NK-92 (cell line): ENCODE results near the gene RNASET2.
"Not testable (repeated sequence)": the region's sequence is repeated elsewhere in the genome, so short reads cannot be mapped to it uniquely, and the experiment has no call there.

ENCODE experiments used
- DNase-seq: peaks from one replicate; lab custom pipeline; 2025; ENCODE audit not compliant: unreplicated experiment; lab: John Stamatoyannopoulos, UW

Gene RNASET2

DNA sequence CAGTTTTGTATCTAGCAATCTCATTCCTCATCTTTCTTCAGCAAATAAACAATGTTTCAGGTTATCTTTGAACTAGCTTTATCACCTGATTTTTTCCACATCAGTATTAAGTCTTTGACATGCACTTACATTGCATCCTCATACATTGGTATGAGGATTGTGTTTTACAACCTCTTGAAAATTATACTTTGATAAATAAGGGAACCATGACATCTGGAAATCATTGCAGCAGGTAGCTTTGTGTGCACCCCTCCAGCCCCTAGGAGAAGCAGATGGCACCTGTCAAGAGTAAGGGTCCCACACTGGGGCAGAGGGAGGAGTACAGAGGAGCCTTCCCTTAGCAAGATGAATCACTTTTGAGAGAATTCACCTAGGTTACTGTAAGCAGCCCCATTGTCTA, 13.7 kb upstream of the RNASET2 start:
- DNase-seq, result no peak

DNA sequence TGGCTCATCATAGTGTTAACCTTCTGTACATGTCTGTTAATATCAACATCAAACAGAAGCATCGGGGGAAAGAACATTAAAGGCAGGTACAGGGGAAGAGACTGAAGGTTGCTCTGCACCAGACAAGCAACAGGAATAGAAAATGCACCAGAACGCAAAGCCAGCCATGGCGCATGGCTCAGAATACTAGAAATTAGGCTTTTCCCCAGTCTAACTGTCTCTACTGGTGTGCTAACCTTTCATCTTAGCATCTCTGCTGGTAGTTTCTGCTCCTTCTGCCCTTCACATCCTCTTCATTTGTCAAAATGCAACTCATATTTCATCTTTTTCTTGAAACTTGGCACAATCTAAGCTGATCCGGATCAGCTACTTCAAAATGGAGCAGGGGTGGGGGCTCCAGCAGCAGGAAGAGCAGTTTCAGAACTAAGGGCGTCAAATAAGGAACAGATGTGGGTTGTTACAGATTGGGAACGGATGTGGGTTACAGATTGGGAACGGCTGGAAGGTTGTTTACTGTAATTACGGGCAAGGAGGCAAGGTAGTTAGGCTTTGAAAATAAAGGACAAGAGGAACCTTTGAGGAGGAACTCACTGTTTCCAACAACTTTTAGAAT, 13.1 kb upstream of the RNASET2 start:
- DNase-seq, result no peak

DNA sequence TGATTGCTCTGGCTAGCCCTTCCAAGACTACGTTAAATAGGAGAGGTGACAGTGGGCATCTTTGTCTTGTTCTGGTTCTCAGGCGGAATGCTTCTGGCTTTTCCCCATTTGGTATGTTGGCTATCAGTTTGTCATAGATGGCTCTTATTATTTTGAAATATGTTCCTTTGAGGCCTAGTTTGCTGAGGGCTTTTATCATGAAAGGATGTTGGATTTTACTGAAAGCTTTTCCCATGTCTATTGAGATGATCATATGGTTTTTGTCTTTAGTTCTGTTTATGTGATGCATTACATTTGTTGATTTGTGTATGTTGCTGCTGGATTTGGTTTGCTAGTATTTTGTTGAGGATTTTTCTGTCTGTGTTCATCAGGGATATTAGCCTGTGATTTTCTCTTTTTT, 9.9 kb upstream of the RNASET2 start:
- DNase-seq, result no peak

DNA sequence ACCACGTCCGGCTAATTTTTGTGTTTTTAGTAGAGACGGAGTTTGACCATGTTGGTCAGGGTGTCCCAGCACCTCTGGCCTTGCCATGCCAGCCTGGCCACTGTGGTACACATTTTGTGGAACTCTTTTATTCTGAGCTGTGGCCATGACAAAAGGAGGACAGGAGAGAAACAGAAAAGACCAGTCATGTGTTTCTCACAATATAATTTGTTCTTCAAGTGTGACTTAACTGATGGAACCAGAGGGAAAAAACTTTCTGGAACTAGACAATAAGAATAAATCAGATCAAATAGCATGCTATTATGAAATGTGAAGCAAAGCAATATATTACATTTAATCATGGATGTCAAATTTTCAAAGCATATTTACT, 4.2 kb upstream of the RNASET2 start:
- DNase-seq, result no peak

DNA sequence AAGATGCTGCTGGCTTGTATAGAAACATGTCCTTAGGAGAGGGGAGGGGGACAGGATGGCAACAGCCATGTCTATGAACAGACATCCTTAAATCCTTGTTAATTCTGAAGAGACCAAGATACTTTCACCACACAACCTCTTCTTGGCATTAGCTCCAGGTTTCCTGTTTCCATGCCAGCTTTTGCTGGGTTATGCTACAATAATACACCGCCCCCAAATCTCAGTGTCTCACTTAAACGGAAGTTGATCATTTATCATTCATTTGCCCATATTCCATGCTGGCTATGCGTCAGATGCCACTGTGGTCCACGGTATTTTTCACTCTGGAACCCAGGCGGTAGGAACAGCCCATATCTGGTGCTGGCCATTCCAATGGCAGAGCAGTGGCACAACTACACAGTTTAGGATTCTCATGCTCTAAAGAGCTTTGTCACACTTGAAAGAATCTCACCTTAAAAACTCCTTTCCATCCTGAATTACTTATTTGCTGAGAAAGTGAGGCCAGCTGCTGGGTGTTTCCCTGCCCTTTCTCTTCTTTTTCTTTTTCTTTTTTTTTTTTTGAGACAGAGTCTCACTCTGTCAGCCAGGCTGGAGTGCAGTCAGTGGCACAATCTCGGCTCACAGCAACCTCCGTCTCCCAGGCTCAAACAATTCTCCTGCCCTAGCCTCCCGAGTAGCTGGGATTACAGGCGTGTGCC, 3.7 kb upstream of the RNASET2 start:
- DNase-seq, result no peak

DNA sequence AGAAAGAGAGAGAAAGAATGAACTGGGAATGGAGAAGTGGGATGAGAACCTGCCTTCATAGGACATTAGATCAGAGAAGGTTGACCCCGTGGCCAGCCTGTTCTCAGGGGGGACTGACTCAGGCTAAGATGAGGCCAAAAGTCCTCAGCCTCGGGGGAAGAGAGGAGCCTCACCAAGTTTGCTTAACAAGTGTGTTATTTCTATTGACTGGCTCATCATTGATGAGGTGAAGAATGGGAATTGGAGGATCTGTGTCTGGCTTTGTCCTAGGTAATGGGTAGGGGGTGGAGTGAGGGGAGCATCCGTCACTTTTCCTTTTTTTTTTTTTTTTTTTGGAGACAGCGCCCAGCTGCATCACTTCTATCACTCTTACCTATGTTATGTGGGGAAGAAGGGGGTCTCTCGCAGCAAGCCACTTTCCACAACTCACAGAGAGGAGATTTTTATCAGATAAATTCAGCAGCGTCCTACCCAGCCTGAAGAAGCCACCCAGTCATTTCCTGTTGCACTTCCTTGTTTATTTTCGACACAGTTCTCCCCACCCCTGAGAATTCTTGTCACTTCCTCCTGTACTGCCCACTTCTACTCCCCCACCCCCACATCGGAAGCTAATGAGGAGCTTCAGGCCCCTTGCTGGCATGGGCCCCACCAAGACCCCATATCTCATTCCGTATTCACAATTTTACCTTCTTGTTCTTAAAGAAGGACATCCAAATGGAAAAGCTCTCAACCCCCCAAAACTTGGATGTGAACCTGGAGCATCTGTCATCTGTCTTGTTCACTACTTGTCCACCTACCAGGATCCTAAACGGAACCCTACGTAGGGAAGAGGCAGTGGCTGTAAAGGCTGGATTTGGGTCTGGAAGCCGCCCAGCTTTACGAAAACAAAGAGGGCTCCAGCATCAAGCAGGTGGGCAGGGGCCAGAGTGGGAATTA, 2.8 kb upstream of the RNASET2 start:
- DNase-seq, result no peak

DNA sequence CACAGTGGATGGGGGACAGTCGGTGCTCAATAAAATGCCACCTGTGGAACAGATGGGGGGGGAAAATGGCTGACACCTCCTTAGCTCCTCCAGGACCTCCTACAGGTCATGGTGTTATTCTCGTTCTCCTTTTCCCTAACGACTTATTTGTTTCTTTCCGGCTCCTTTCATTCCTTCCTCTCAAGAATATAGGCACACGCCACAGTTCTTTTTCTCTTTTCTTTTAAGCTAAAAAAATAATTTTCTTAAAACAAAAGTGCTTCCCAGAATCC, 1.4 kb upstream of the RNASET2 start:
- no peak for DNase-seq

DNA sequence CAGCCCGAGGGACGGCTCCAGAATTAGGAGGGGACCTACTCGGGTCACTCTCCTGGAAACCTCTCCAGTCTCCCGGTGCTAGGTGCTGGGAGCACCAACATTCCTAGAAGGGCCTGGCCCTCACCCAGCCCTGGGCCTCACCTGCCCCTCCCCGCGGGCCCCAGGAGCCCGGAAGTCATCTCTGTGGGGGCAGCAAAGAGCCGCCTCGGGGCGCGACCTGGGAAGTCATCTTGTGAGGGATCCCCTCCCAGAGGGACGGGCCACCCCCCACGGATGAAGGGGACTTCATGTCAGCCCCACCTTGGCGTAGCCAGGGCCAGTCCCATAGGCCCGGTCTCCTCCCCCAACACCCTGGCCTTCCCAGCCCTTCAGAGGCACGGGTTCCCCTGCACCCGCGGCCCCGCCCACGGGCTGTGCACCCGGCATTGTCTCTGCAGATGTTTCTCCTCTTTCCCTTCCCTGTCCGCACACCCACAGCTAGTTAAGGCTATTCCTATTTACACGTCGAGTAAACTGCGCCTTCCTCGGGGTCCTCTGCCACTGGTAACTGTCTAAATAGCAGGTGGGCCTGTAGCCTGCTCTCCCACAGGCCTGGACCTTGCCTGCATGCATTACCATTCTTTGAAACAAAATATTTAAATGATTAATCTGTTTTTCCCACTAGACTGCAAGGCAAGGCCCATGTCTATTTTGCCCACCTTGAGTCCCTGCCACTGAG, 896 bp upstream of the RNASET2 start:
- no peak for DNase-seq

DNA sequence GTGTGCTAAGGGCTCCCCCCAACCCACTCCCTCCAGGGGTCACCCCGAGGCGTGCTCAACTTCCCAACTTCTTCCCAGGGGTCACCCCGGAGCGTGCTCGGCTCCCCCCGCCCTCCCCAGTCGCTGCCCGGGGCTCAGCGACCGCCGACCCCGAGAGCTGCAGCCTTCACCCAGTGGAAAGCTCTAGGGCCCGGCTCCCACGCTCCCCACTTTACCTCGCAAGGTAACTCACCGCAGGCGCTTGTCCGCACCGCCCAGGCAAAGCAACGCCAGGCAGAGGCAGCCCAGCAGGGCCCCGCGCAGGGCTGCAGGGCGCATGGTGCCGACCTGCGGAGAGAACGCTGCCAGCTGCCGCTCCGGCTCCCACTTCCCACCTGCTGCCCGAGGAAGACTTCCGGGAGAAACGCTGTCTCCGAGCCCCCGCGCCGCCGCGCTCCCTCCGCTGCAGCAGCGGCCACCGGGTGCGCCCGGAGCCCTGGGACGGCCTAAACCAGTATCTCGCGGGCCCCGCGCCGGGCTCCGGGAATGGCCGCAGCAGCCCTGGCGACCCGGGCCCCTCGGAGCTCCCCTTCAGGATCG, 396 bp downstream of the RNASET2 start:
- no peak for DNase-seq

DNA sequence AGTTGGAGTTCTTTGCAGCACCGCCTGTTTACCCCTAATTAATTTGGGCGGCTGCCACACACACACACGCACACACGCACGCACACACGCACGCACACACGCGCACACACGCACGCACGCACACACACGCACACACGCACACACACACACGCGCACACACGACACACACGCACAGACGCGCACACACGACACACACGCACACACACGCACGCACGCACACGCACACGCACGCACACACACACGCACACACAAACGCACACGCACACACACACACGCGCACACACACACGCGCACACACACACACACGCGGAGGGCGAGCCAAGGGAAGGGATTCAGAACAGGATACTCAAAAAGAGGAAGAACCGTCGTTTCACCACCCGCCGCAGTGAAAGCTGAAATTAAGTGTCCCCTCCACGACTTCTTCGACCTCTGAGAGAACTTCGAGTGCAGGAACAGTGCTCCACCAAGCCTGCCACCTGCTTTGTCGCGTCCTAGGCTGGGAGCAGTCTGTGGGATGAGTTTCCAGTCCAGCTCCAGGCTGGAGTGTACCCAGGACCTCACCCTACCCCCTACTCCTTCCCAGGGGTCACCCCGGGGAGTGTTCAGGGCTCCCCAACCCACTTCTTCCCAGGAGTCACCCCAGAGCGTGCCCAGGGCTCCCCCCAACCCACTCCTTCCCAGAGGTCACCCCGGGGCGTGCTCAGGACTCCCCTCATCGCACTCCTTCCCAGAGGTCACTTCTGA, 1.1 kb downstream of the RNASET2 start:
- no peak for DNase-seq

DNA sequence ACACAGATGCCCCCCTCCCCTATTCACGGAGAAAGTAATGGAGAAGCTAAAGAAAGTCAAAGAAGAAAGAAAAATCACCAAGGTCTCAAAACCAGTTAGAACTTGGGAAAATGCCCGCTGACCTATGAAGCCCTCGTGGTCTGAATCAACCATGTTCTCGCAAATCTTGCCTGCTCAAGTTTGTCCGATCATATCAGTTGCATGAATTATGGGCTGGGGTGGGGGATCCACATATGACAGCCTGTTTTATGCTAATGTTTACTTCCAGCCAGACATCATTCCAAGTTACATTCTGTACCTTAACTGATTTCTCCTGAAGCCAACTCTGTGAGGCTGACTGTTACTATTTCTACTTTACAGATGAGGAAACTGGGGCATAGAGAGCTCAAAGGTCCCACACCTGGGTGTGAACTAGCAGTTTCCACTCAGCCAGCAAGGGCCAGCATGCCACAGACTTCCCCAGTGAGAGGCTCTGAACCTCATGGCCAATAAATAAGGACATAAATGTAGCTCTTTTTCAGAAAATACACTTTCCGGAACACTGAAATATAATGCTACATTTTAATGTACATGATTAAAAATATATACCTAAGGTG, 2.1 kb downstream of the RNASET2 start:
- no peak for DNase-seq

DNA sequence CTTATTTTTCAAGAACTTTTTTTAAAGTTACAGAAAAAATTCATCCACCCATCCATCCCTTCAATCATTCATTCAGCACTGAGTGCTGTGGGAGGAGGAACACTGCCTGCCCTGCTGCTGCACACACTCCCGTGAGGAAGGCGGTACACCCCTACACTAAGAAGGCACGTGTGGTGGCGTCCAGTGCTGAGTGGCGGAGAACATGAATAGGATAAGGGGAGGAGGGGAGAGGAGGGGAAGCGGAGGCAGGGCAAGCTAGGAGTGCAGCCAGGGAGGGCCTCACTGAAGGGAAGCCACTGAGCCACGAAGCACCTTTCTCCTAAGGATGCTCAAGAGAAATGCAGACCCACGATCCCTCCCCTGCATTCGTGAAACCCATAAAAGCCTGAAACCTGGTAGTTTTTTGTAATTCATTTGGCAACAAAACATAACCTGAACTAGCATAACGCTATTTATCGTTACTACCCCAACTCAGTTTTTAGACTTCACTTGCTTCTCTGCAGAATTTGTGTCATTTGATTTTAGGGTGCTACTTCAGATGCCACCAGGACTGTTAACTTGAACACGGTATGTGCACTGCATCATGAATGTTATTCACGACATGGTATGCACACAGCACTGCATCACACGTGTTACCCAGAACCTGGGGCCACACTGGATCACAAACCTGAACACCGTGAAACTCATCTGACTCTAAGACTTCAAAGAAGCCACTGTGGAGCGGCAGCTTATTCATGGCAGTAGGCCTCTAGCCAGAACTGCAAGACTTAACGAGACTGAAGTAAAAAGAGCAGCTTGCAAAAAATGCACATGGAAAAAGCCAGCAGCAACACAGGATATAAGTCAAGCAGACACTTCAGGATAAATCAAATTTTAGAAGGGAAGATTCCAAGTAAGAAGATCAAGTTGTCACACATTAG, 3.5 kb downstream of the RNASET2 start:
- DNase-seq, result no peak

DNA sequence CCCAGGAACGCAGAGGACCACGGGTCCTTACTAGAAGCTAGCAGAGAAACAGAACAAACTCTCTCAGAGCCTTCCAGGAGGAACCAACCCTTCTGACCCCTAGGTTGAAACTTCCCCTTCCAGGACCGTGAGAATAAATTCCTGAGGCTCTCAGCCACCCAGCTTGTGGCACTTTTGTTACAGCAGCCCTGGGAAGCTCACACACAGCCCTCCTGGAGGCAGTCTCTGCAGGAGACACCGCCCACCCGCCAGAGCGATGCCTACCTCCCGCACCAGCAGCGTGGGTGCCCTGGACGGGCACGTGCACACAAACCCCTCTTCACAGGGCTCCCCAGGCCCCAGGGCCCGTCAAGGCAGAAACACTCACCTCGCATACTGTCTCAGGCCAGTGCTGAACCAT, 4.2 kb downstream of the RNASET2 start:
- DNase-seq, result no peak

DNA sequence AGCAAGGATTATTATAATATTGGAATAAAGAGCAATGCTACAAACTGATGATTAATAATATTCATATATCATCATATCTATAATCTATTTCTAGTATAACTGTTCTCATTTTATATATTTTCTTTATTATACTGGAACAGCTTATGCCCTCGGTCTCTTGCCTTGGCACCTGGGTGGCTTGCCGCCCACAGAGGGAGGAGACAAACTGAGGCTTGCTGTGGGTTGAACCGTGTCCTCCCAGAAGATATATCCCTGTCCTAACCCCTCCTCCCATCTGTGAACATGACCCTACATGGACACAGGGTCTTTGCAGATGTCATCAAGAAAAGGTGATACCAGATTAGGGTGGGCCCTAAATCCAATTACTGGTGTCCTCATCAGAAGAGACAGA, 4.7 kb downstream of the RNASET2 start:
- DNase-seq, result no peak

DNA sequence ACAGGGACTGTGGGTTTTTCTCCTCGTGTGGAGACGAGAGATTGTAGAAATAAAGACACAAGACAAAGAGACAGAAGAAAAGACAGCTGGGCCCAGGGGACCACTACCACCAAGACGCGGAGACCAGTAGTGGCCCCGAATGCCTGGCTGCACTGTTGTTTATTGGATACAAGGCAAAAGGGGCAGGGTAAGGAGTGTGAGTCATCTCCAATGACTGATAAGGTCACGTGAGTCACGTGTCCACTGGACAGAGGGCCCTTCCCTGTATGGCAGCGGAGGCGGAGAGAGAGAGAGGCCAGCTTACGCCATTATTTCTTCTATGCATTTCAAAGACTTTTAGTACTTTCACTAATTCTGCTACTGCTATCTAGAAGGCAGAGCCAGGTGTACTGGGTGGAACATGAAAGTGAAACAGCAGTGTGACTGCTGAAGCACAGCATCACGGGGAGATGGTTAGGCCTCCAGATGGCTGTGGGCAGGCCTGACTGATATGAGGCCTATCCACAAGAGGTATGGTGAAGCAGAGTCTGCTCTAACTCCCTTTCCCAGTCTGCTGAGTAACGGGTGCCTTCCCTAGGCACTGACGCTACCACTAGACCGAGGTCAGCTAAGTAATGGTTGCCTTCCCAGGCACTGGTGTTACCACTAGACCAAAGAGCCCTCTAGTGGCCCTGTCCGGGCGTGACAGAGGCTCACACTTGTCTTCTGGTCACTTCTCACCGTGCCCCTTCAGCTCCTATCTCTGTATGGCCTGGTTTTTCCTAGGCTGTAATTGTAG, 5.3 kb downstream of the RNASET2 start:
- DNase-seq, result not testable (repeated sequence)

DNA sequence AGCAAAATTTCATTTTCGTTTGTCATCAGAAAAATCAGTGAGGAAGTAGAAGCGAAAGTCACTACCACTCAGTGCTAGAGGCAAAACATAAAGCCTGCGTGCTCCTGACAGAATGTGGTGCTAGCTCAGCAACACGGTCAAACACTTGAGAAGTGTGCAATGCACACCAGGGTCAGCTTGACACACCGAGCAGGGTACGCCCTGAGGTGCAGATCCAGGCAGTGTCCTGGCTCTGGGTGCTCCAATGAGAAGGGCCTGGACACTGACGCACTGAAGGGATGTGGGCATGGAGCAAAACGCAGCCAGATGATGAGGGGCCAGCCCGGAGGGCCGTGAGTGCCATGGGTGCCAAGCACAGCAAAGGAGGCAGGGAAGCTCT, 5.9 kb downstream of the RNASET2 start:
- no peak for DNase-seq

DNA sequence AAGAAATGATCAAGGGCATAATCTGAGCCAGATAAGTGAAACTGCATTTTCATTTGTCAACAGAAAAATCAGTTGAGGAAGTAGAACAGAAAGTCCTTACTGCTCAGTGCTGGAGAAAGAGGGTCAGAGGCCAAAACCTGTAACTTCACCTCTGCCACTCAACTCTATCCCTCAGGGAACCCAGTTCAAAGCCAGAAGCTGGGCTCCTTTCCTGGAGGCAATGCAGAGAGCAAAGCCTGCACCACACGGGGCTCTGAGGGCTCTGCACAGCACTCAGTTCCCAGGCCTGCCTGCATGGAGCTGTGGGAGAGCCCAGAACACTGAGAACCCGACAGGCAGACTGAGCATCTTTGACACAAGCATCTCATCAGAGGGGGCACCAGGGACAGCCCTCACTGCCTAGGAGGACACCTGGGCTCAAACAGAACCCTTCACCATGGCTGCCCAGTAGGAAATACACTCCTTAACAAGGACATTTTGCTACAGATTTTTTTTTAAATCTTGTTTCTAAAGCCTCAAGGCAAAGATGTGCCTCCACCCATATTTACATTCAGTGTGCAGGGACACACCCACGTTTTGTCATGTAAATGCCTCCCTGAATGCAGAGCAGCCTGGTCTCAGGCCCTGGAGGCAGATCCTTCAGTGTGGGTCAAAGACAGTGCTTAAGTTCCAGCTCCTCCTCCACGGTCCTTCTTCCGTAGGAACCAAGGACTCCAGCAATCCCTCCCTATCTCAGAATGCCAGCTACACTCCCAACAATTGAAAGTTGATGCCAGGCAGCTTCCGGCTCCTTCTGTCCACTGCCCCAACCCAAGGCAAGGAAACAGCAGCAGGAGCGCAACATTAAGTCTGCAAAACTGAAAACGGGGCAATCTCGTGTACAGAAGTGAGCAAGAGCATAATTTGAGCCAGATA, 6.6 kb downstream of the RNASET2 start:
- no peak for DNase-seq
